Lung (tissue), 12 donors: ENCODE data around the gene OGT. TPM values are rescaled to one million over a fixed set of nuclear protein-coding genes. Genes with fewer than 3 reads are reported as not detected.
A peak's percentile ranks its signal among the peaks of the same experiment; 100 is the strongest.
"Not testable (repeated sequence)": the region's sequence is repeated elsewhere in the genome, so short reads cannot be mapped to it uniquely, and the experiment has no call there.

Experiments used
- ATAC-seq: fragments of 200-7000 bp; cut with Tn5 transposase; one replicate; pipeline ENCODE4 v1.9.1; 2020; ENCODE audit warnings: moderate number of reproducible peaks; ENCODE audit not compliant: insufficient read depth, low FRiP score
- DNase-seq, 3 donors: peaks; one replicate each; pipeline ENCODE4 v3.0.0-alpha.2; 2013 to 2017
- H3K27ac ChIP-seq, 2 donors: one replicate each; pipeline ENCODE4 v1.5.1; 2013; ENCODE audit warnings: mild to moderate bottlenecking in 2 of 2, moderate library complexity in 2 of 2, control low read depth in 1 of 2, inconsistent platforms in 1 of 2, low read depth in 1 of 2, low read length in 1 of 2
- H3K27me3 ChIP-seq, 3 donors: one replicate each; pipeline ENCODE4 v1.5.1; 2013; ENCODE audit warnings: low read length in 2 of 3; ENCODE audit not compliant: control insufficient read depth in 3 of 3, insufficient read depth in 3 of 3
- H3K36me3 ChIP-seq, 4 donors: one replicate each; pipeline ENCODE4 v1.5.1; 2013; ENCODE audit warnings: low read length in 4 of 4, mild to moderate bottlenecking in 1 of 4, moderate library complexity in 1 of 4; ENCODE audit not compliant: control insufficient read depth in 4 of 4, insufficient read depth in 4 of 4
- H3K4me1 ChIP-seq, 5 donors: one replicate each; pipeline ENCODE4 v1.5.1; 2013; ENCODE audit warnings: low read length in 5 of 5, mild to moderate bottlenecking in 2 of 5, moderate library complexity in 1 of 5; ENCODE audit not compliant: control insufficient read depth in 5 of 5, insufficient read depth in 5 of 5
- H3K4me3 ChIP-seq: one replicate; pipeline ENCODE4 v1.5.1; 2013; ENCODE audit warnings: mild to moderate bottlenecking, control low read depth, moderate library complexity
- H3K9ac ChIP-seq, 2 donors: one replicate each; pipeline ENCODE4 v1.5.1; 2013; ENCODE audit warnings: low read length in 2 of 2, control low read depth in 1 of 2; ENCODE audit not compliant: insufficient read depth in 1 of 2
- H3K9me3 ChIP-seq, 4 donors: one replicate each; pipeline ENCODE4 v1.5.1; 2013; ENCODE audit warnings: low read length in 3 of 4, mild to moderate bottlenecking in 1 of 4, moderate library complexity in 1 of 4; ENCODE audit not compliant: control insufficient read depth in 4 of 4, insufficient read depth in 3 of 4
- WGBS, 2 donors: extraction: QIAGEN DNeasy Blood & Tissue Kit; methylation state at CpG; one replicate each; pipeline ENCODE4 v1.1.7; 2013; 5-methylcytosine and 5-hydroxymethylcytosine counted together
- polyA plus RNA-seq, 2 donors: library from polyadenylated mRNA; stranded (reverse); fragments of 200-250 nt; gene quantifications; one replicate each; pipeline ENCODE4 v1.2.1, GENCODE V29; 2013
- total RNA-seq, 2 donors: library from RNA; depleted of rRNA in 1 of 2; stranded (reverse); fragments of >200 nt in 1 of 2; gene quantifications; one replicate each; pipeline ENCODE4 v1.2.1, GENCODE V29; 2014 to 2021
- TF ChIP-seq, protein P1 (sequence below): IDR thresholded peaks from 2 replicates; pipeline ENCODE4 v1.5.1; 2012; ENCODE audit warnings: mild to moderate bottlenecking; ENCODE audit errors: control extremely low read depth, extremely low read depth
- donor health status: control.
- donor health status: control.
- donor health status: Bipolar disorder and iron deficiency.
- donor health status: healthy.
- donor health status: DM: yes; HTN: yes; CAD: no.

OGT gene
- total and polyA plus RNA-seq, 4 donors: 32.3 to 385 (median 72.8) TPM

DNA sequence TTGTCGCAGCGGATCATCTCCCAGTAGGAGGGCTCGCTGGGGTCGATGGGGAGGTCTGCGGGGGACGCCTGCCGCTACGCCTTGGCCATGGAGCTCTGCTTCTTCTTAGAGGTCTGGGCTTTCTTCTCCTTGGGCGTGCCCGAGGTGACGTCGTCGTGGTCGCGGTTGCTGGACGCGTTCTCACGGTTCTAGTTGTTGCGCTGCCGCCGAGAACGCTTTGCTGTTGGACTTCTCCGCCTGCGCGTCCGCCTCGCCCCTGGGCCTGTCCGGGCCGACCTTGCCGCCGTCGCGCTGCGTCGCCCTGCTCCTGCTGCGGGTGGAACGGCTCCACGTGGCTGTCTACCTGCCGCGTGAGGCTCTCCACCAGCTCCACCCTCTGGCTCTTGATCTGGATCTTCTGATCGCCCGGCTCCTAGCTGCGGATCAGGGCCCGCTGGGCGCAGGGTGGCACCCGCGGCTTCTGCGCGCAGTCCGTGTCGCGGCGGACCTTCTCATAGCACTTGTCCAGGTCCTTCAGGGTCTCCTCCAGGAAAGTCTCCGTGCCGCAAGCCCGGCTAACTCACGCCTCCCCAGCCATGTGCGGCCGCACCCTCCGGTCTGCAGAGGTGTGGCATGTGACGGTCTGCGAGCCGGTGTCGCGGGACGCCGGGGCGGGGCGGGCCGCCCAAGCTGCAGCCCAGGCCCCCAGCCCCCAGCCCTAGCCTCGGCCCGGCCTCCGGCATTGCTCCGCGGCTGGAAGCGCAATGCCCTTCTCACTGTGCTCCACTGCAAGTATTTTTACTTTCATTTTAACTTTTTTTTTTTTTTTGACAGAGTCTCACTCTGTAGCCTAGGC, 40.5 kb upstream of the OGT start:
- TF ChIP-seq, protein P1, sequence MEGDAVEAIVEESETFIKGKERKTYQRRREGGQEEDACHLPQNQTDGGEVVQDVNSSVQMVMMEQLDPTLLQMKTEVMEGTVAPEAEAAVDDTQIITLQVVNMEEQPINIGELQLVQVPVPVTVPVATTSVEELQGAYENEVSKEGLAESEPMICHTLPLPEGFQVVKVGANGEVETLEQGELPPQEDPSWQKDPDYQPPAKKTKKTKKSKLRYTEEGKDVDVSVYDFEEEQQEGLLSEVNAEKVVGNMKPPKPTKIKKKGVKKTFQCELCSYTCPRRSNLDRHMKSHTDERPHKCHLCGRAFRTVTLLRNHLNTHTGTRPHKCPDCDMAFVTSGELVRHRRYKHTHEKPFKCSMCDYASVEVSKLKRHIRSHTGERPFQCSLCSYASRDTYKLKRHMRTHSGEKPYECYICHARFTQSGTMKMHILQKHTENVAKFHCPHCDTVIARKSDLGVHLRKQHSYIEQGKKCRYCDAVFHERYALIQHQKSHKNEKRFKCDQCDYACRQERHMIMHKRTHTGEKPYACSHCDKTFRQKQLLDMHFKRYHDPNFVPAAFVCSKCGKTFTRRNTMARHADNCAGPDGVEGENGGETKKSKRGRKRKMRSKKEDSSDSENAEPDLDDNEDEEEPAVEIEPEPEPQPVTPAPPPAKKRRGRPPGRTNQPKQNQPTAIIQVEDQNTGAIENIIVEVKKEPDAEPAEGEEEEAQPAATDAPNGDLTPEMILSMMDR: no peak
- ATAC-seq (peak; percentile 70), DNase-seq (peak; percentile 32 to 41 (median 34))
- peak overlapping the region; percentile 47 for H3K4me3 ChIP-seq
- no peaks in the 10 kb centered on the region for H3K27me3 ChIP-seq
- peak overlapping the region in 1 of 2 donors; percentile 42 for H3K9ac ChIP-seq
- H3K9me3 ChIP-seq: peaks cover 0 to 4% (median 0%) of the 10 kb centered on the region in 4 donors
- no peaks in the 10 kb centered on the region for H3K4me1 ChIP-seq
- H3K36me3 ChIP-seq: no peaks in the 10 kb centered on the region
- H3K27ac ChIP-seq: peak overlapping the region in 1 of 2 donors; percentile 34
- WGBS, 2 donors: 1 to 34% methylated on average over 27 to 76 of the region's 76 CpGs

DNA sequence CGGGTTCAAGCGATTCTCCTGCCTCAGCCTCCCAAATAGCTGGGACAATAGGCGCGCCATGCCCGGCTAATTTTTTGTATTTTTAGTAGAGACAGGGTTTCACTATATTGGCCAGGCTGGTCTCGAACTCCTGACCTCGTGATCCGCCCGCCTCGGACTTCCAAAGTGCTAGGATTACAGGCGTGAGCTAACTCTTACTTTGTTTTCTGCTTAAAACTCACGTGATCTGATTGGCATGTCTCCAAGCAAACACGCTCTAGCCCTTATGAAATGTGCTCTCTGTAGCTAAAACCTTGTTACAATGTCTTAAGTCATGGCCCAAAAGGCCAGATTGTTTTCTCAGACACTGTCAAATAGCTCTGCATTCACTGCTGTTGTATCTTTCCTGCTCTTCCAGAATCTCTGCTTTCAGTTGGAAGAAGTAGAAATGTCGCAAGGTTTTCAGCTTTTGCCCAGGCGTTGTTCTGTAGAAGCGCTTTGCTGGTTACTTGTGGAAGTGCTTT, 39.7 kb upstream of the OGT start:
- Histone ChIP-seq H3K36me3 (no peaks in the 10 kb centered on the region), H3K9me3 (peaks cover 0 to 4% (median 0%) of the 10 kb centered on the region in 4 donors), H3K4me1 (no peaks in the 10 kb centered on the region), H3K27me3 (no peaks in the 10 kb centered on the region), H3K4me3 (no peak overlapping the region), H3K27ac (no peak overlapping the region), H3K9ac (no peak overlapping the region)
- ATAC-seq (no peak), DNase-seq (peak; percentile 33 to 78 (median 52))
- WGBS, 2 donors: 51 to 66% methylated on average over 16 of the region's 16 CpGs
- TF ChIP-seq, protein P1: no peak

DNA sequence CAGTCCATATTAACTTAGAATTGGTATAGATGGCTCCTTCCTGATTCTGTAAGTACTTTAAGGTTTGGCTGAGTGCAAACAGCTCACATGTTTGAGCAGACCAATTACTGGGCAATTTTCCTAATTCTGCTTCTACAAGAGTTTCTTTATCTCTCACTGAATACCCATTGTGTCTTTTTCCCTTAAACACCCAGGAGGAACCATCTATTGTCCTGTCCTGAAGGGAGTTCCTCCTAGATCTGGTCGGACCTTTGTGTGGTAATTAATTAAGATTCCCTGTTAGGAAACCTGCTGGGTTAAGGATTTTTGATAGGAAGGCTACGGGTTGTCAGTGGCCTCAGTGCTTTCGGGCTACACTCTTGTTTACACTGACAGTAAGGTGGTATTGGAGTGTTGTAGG, 36.9 kb upstream of the OGT start:
- not testable (repeated sequence) for H3K4me3 ChIP-seq, H3K4me1 ChIP-seq, DNase-seq, H3K27me3 ChIP-seq, ATAC-seq, H3K9me3 ChIP-seq, H3K27ac ChIP-seq, H3K9ac ChIP-seq, H3K36me3 ChIP-seq
- 64 to 80% methylated on average over 3 of the region's 3 CpGs for WGBS, 2 donors

DNA sequence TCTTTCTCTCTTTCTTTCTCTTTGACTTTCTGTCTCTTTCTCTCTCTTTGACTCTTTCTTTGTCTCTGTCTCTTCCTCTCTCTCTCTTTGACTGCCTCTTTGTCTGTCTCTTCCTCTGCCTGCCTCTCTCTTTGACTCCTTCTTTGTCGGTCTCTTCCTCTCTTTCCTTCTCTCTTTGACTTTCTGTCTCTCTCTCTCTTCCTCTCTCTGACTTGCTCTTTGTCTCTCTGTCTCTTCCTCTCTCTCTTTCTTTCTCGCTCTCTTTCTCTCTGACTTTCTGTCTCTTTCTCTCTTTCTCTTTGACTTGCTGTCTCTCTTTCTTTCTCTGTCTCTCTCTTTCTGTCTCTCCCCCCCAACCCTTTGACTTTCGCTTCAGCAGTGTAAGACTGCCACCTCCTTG, 36.4 kb upstream of the OGT start:
- Histone ChIP-seq H3K27ac (no peak overlapping the region), H3K9ac (no peak overlapping the region), H3K9me3 (peaks cover 0 to 4% (median 0%) of the 10 kb centered on the region in 4 donors), H3K27me3 (no peaks in the 10 kb centered on the region), H3K4me3 (no peak overlapping the region), H3K4me1 (no peaks in the 10 kb centered on the region), H3K36me3 (no peaks in the 10 kb centered on the region)
- TF ChIP-seq, protein P1: no peak
- DNase-seq (no peak), ATAC-seq (no peak)
- WGBS, 2 donors: 78 to 92% methylated on average over 3 of the region's 3 CpGs

DNA sequence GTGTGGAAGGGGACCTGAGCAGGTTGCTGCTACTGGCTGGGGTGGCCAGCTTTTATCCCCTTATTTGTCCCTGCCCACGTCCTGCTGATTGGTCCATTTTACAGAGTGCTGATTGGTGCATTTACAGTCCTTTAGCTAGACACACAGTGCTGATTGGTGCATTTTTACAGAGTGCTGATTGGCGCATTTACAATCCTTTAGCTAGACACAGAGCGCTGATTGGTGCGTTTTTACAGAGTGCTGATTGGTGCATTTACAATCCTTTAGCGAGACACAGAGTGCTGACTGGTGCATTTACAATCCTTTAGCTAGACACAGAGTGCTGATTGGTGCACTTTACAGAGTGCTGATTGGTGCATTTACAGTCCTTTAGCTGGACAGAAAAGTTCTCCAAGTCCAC, 30.8 kb upstream of the OGT start:
- not testable (repeated sequence) for H3K27me3 ChIP-seq, H3K4me1 ChIP-seq, H3K9me3 ChIP-seq, H3K27ac ChIP-seq, DNase-seq, ATAC-seq, H3K36me3 ChIP-seq, H3K4me3 ChIP-seq, H3K9ac ChIP-seq
- WGBS, 2 donors: 73 to 88% methylated on average over 4 to 5 of the region's 5 CpGs
